Activated CD8-positive, alpha-beta T cell treated with anti-CD3 and anti-CD28 coated beads for 36 hours (primary cell): ENCODE results near the gene UCP2. TPM values are rescaled to one million over a fixed set of nuclear protein-coding genes. Genes with fewer than 3 reads are reported as not detected.
A peak's percentile ranks its signal among the peaks of the same experiment; 100 is the strongest.

ENCODE experiments used
- ATAC-seq: fragments of 200-7000 bp; cut with Tn5 transposase; one replicate; pipeline ENCODE4 v1.10.0; 2021; ENCODE audit warnings: mild to moderate bottlenecking, moderate library complexity
- CTCF ChIA-PET: fragments of 350-600 bp; sonication (Branson Sonifier 250); formaldehyde crosslinking; loops from one replicate; lab custom pipeline; 2021; ENCODE audit warnings: antibody characterized with exemption; lab: Charles Lee
- POLR2A ChIA-PET: fragments of 350-600 bp; sonication (Branson Sonifier 250); formaldehyde crosslinking; loops from one replicate; lab custom pipeline; 2021; ENCODE audit warnings: antibody characterized with exemption; lab: Charles Lee
- DNase-seq: peaks from one replicate; pipeline ENCODE4 v3.0.0-alpha.2; 2020
- H3K27ac Mint-ChIP-seq: one replicate; pipeline ENCODE4 v1.8.0; 2021; ENCODE audit warnings: mild to moderate bottlenecking, mixed read lengths
- H3K27me3 Mint-ChIP-seq: one replicate; pipeline ENCODE4 v1.8.0; 2021; ENCODE audit warnings: mixed read lengths
- H3K36me3 Mint-ChIP-seq: one replicate; pipeline ENCODE4 v1.8.0; 2021; ENCODE audit warnings: low read depth, mixed read lengths
- H3K4me1 Mint-ChIP-seq: one replicate; pipeline ENCODE4 v1.8.0; 2021; ENCODE audit warnings: low read depth, mixed read lengths
- H3K4me3 Mint-ChIP-seq: one replicate; pipeline ENCODE4 v1.8.0; 2021; ENCODE audit warnings: mild to moderate bottlenecking, moderate library complexity, mixed read lengths
- H3K9me3 Mint-ChIP-seq: one replicate; pipeline ENCODE4 v1.8.0; 2021; ENCODE audit warnings: mixed read lengths
- CTCF ChIP-seq: fragments of 200-600 bp; IDR thresholded peaks from one replicate; pipeline ENCODE4 v1.8.0; 2022; ENCODE audit warnings: antibody characterized with exemption, mild to moderate bottlenecking
- intact Hi-C: fragments of 100-400 bp; cut with micrococcal nuclease; formaldehyde crosslinking; loops from one replicate; pipeline ENCODE4 v1.10.0; 2022
- total RNA-seq, 2 experiments: library from RNA; stranded (reverse); gene quantifications; one replicate each; pipeline ENCODE4 v1.2.3, GENCODE V29; 2021

The UCP2 gene
- total RNA-seq, 2 experiments from 2014 or later = 244 to 252 TPM

- Mint-ChIP-seq H3K4me3 (no peak overlapping the region), H3K27ac (peak overlapping the region; percentile 98), H3K36me3 (peaks cover 87% of the 10 kb centered on the region), H3K27me3 (no peaks in the 10 kb centered on the region), H3K4me1 (peaks cover 80% of the 10 kb centered on the region), H3K9me3 (no peaks in the 10 kb centered on the region)
- CTCF ChIA-PET = interaction anchor here (1.5 kb wide), 1 partner anchor 13 kb away, joined by 3 read pairs; no protein-coding TSS in a partner anchor
- POLR2A ChIA-PET = interaction anchor here (10.2 to 16.4 kb wide), 2 partner anchors 20 to 39 kb away, joined by 176 to 269 read pairs; partner anchors contain the start of gene UCP3
- ATAC-seq (no peak), DNase-seq (no peak)
- no peak for TF ChIP-seq CTCF
- intact Hi-C loops = no loop called here
Measured at GRCh38 chr11:73976451-73977151, 6.0 kb downstream of the UCP2 start.

GRCh38 chr11:73975479-73975757 is 7.2 kb downstream of the UCP2 start:
- DNase-seq (no peak), ATAC-seq (no peak)
- peaks cover 87% of the 10 kb centered on the region for H3K4me1 Mint-ChIP-seq
- H3K36me3 Mint-ChIP-seq = peaks cover 75% of the 10 kb centered on the region
- H3K9me3 Mint-ChIP-seq = no peaks in the 10 kb centered on the region
- POLR2A ChIA-PET = interaction anchor here (0.6 to 16.4 kb wide), 4 partner anchors 9 to 147 kb away, joined by 4 to 269 read pairs (median 8); partner anchors contain the start of gene UCP3
- CTCF ChIA-PET = interaction anchor here (0.7 to 1.5 kb wide), 2 partner anchors 12 to 15 kb away, joined by 3 to 4 read pairs; no protein-coding TSS in a partner anchor
- H3K27me3 Mint-ChIP-seq = no peaks in the 10 kb centered on the region
- H3K4me3 Mint-ChIP-seq = no peak overlapping the region
- intact Hi-C loops = no loop called here
- no peak for TF ChIP-seq CTCF
- H3K27ac Mint-ChIP-seq = peak overlapping the region; percentile 98

- Mint-ChIP-seq H3K4me1 (peaks cover 87% of the 10 kb centered on the region), H3K27me3 (no peaks in the 10 kb centered on the region), H3K4me3 (no peak overlapping the region), H3K36me3 (peaks cover 69% of the 10 kb centered on the region), H3K27ac (peak overlapping the region; percentile 98), H3K9me3 (no peaks in the 10 kb centered on the region)
- DNase-seq (no peak), ATAC-seq (no peak)
- no peak for TF ChIP-seq CTCF
- intact Hi-C loops = loop anchor here (5.0 kb wide), 1 partner anchor 32 kb away; the partner anchor contains the start of gene UCP3
- CTCF ChIA-PET = interaction anchor here (1.5 to 2.5 kb wide), 2 partner anchors 11 kb away, joined by 3 to 13 read pairs; no protein-coding TSS in a partner anchor
- POLR2A ChIA-PET = interaction anchor here (0.6 to 16.4 kb wide), 6 partner anchors 9 to 148 kb away, joined by 3 to 269 read pairs (median 5); partner anchors contain the start of gene UCP3
Measured at GRCh38 chr11:73974604-73975478, 7.8 kb downstream of the UCP2 start.

GRCh38 chr11:73972620-73973449 is 9.8 kb downstream of the UCP2 start:
- Mint-ChIP-seq H3K27ac (peak overlapping the region; percentile 84), H3K27me3 (no peaks in the 10 kb centered on the region), H3K4me3 (no peak overlapping the region), H3K9me3 (no peaks in the 10 kb centered on the region), H3K36me3 (peaks cover 50% of the 10 kb centered on the region), H3K4me1 (peaks cover 88% of the 10 kb centered on the region)
- TF ChIP-seq CTCF = no peak
- intact Hi-C loops = loop anchor here (5.0 kb wide), 1 partner anchor 34 kb away; the partner anchor contains the start of gene UCP3
- CTCF ChIA-PET = interaction anchor here (1.1 to 2.5 kb wide), 3 partner anchors 9 to 18 kb away, joined by 3 to 13 read pairs (median 4); no protein-coding TSS in a partner anchor
- DNase-seq = no peak
- POLR2A ChIA-PET = interaction anchor here (1.0 to 16.4 kb wide), 9 partner anchors 8 to 128 kb away, joined by 3 to 269 read pairs (median 4); partner anchors contain the start of genes UCP2 and UCP3
- ATAC-seq = no peak
